HG03060 (cell line): Measurements from ENCODE around the gene EXOC6.

Experiments used
- ATAC-seq: cut with Tn5 transposase; IDR thresholded peaks from one replicate; pipeline ENCODE4 v1.9.1; 2021; ENCODE audit warnings: low read depth, moderate number of reproducible peaks; ENCODE audit not compliant: unreplicated experiment

Gene EXOC6

DNA sequence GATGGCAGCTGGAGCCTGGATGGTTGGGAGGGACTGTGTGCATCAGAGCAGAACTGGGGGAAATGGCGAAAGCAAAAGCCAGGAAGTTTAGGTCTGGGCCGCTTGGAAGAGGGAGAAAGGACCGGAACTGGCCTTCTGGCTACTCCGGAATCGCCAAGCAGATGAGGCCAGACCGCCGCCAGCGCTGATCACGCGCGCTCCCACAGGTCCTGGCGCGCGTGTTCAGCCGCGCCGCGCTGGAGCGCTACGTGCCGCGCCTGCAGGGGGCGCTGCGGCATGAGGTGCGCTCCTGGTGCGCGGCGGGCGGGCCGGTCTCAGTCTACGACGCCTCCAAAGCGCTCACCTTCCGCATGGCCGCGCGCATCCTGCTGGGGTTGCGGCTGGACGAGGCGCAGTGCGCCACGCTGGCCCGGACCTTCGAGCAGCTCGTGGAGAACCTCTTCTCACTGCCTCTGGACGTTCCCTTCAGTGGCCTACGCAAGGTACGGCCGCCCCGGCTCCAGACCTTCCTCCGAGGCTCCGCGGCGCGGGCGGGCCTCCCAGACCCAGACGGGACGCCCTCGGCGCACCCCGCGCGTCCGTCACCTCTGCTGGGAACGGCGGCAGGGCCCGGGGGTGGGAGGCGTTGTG is 214.3 kb downstream of the EXOC6 start:
- ATAC-seq = no peak

DNA sequence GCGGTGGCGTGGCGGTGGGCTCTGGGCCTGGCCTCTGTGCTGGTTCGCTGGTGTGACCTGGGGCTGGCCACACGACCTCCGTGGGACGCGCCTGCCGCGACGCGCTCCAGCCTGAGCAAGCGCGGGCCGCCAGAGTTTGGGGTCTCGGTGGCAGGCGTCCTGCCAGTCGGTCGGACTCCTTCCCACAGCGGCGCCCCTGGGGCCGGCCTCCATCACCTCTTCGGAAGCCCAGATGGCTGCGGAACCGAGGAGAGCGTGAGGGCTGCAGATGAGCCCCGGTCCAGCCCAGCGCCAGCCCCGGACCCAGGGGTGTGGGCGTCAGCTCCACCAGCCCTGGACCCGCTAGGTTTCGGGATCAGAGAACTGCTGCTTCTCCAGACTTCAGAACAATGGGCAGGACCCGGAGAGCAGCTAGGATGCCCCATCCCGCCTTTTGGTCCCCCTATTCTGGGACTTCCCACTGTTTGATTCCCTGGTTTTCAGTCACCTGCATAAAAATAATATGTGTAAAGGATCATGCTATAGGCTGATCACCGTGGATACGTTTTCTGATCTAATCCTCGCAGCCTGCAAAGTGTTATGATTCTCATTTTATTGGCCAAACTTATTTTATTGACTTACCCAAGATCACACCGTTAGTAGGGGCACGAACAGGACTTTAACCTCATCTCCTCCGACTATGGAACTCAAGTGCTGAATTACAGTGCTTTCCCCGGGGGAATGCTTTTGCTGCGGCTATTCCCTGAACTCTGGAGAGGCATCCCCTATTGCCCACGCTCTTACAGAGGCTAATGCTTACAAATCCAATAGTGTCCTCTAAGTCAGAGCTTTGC is 215.0 kb downstream of the EXOC6 start:
- no peak for ATAC-seq

DNA sequence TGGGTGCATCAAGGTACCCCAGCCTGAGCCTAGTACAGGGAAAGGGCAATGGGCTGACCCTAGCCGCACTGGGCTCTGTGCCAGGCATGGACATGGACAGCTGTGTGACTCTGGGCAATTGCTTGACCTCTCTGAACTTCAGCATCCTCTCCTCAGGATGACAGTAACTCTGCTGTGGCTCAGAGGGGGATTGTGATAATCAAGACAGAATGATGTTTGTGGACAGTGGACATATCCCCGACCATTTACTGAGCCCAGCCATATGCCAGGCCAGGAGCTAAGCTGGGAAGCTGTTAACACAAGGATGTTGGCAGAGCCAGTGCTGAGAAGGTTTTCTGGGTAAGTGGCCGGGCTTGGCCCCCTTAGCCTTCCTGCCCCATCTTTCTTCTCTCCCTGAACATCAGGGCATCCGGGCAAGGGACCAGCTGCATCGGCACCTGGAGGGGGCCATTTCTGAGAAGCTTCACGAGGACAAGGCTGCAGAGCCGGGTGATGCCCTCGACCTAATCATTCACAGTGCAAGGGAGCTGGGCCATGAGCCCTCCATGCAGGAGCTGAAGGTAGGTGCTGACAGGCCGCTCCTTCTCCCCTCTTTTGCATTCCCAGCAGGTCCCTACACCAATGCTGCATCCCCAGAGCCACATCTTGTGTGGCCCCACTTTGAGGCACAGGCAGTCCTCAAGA is 215.8 kb downstream of the EXOC6 start:
- no peak for ATAC-seq

DNA sequence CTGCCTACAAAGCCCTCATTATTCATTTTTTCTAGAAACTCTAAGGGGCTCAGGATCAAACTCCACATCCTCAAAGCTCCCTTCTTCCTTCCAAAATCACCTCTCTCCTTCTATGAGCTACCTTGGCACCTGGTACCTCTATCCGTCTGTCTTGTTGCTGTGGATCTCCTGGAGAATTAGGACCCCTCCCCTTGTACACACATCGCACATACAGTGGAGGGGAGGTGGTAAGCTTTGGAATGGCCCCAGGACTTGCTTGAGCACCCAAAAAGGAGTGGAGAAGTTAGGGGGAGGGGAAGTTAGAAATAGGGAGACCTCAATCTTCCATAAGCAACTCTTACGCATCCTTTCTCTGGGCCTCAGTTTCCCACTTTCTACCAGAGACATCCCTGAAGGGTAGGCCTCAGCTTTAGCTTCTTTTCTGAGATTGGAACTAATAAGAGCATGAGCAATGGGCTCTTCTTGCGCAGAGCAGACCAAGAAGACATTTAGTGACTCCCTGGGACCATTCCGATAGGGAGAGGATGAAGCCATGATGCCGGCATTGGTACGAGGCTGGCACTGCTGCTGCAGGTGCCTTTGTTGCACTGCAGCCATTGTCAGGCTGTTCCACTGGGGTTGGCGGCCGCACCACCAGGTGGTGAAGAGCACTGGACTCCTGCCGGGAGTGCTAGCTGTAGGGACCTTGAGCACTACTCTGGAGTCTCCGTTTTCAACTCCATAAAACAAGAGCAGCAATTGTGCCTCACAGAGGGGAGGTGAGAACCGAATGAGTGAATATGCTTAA is 216.7 kb downstream of the EXOC6 start:
- no peak for ATAC-seq

DNA sequence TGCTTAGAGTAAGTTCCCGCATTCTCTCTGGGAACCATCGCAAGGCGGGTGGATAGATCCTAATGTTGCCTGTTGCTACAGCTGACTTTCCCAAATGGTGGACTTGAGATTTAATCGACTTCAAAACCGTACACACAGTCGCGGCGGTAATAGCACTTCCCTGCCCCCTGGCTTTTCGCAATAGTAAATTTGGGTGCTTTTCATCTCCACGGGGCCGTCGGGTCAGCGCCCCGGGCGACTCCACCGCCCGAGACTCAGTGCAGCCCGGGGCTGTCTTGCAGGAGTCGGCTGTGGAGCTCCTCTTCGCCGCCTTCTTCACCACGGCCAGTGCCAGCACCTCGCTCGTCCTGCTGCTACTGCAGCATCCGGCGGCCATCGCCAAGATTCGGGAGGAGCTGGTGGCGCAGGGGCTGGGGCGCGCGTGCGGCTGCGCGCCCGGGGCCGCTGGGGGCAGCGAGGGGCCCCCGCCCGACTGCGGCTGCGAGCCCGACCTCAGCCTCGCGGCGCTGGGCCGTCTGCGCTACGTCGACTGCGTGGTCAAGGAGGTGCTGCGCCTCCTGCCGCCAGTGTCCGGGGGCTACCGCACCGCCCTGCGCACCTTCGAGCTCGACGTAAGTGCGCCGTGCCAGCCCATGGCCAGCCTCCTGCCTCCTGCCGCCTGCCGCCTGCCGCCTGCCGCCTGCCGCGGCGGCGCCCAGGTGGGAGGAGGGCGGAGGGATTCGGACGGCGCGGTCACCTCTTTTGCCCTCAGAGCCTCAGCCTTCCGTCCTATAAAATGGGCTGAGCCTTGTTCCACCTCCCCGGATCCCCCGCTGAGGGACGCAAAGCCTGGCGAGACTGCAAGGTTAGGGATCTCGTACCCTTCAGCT is 217.6 kb downstream of the EXOC6 start:
- ATAC-seq = no peak

DNA sequence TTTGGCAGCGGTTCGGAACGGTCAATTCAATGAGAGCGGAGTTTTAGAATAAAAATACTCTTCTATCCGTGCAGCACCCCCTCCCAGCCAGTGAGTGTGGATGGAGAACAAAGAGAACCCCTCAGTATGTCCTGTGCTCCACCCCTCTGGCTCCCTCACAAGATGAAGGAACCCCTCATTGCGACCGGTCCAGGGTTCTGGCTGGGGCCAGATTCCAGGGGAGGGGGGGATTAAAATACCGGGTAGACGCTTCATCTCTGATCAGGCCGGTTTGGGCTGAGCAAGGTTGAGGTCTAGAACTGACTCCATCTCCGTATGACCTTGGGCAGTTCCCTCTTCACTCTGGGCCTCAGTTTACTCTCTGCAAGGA is 218.2 kb downstream of the EXOC6 start:
- no peak for ATAC-seq

DNA sequence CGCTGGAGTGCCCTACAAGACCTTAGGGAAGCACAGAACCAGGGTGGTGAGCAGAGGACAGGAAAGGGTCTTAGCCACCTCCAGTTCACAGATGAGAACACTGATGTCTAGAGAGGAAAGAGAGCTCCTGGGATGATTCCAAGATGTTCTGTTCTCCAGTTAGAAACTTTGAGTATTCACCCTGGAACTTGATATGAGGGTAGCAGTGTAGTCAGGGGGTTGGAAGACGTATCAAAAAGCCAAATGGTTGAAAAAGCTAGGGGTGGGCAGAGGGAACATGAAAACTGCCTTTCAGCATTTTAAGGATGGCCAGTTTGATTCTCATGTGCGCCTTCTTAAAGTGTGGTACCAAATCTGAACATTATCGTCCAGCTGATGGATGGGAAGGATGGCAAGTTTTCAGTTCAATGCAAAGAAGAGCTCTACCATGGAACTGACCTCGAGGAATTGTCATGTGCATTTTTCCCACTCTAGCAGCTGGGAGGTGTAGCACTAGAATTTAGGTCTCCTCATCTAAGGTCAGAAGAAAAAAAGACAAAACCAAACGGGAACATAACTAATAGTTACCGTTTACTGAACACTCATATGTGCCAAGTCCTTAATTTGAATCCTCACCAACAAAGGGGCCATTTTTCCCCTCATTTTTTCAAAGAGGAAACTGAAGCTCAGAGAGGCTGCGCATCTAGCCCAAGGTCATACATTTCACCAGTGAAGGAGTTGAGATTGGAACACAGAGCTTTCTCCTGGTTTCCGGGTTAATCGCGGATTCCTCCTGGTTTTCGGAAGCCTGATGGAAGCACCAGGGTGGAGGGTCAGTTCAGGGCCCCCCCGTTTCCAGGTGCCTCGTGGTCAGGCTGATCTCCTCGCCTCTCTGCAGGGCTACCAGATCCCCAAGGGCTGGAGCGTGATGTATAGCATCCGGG is 219.4 kb downstream of the EXOC6 start:
- no peak for ATAC-seq

DNA sequence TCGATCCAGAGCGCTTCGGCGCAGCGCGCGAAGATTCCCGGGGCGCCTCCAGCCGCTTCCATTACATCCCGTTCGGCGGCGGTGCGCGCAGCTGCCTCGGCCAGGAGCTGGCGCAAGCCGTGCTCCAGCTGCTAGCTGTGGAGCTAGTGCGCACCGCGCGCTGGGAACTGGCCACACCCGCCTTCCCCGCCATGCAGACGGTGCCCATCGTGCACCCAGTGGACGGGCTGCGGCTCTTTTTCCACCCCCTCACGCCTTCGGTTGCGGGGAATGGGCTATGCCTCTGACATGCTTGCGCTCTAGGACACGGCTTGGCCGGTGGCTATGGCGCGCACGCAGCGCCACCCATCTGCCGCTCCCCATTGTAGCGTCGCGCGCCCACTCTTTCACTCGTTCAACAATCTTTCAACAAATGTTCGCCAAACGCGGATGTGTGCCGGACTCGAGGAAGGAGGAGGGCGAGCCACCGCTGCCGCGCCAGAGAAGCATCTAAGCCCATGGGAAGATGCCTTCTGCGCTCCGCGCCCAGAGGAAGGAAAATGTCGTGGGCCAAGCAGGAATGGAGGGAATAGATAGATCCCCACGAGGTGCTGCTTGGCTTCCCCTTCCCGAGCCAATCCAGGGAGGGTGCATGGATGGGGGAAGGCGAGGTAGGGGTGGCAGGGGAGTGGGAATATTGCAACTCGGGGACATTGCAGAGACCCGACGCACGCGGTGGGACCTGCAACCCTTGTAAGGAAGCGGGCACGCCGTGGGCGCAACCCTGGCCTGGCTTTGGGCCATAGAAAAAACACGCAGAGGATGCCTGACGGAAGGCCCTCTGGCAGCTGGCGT is 220.3 kb downstream of the EXOC6 start:
- ATAC-seq = no peak

DNA sequence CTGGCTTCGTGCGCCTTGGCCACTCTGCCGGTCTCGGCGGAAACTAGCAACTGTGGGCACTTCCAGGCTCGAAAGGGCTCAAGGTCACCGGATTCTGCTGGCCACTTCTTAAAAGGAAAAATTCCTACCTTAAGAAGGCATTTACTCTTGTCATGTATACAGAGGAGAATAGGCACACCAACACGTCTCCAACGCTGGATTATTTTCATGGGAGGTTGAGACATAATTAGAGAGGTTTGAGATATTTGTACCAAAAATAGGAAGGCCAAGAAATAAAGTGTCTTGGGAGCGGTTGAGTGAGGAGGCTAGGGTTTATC is 220.9 kb downstream of the EXOC6 start:
- ATAC-seq = no peak

DNA sequence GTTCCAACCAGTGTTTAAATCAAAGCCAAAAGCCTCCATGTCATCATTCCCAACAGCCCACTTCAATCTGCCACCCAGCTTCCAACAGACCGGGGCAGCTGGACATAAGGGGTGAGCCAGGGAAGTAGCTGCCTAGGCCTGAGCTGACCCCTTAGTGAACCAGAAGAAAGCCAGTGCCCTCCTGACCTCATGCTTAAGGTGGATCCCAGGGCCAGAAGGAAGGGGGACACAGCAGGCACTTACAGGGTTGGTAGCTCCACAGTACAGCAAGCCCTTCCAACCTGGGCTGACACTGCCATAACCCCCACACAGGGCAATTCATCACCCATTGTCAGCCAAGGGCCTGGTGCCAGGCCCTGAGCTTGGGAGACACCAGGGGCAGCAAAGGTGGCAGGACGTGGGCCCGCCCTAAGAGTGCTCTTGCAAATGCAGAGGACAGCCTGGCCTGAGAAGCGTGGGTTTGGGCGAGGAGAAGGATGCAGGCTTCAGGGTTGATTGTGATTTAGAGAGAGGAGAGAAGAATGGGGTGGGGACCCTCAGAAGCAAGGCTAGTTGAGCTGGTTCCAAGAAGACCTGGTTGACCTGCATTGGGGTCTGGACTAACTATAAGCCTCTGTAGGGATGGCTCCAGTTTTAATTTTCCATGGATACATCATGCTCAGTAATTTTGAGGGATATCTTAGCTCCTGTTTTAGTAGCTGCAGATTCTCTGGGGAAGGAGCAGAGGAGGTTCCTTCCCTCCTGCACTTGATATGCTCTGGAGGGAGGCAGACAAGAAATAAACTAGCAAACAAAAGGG is 222.3 kb downstream of the EXOC6 start:
- no peak for ATAC-seq

DNA sequence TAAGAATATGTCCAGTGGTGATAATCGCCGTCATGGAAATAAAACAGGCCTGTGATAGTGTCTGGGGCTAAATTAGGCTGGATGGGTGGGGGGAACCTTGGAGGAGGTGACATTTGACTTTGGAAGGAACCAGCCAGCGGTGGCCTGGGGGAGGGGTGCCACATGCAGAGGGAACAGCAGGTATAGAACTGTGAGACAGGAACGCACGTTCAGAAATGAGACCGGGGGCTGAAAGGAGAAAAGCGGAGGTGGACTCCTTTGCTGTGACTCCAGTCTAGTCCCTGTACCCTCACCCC is 222.8 kb downstream of the EXOC6 start:
- ATAC-seq = no peak

DNA sequence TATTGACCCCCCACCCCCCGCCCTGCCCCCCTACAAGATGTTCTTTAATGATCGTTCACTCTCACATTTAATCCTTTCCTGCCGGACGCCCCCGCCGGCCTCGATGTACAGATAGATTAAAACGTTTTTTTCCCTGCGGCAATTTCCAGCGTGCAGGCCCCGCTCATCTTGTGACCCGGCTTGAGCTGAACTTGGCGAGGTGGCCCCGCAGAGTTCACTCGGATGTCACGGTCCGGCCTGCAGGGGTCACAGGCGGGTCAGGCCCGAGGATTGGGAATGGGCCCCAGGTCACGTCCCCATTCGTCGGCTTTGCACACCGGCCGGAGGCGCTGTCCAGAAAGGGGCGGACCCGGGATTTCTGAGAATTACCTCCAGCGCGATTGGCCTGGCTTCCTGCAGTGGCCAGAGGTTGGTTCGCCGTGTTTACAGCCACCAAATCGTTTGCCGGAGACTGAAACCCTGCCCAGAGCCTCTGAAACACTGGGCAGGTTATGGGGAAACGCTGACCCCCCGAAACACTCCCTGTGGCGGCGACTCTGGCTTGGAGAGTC is 223.4 kb downstream of the EXOC6 start:
- ATAC-seq = no peak

DNA sequence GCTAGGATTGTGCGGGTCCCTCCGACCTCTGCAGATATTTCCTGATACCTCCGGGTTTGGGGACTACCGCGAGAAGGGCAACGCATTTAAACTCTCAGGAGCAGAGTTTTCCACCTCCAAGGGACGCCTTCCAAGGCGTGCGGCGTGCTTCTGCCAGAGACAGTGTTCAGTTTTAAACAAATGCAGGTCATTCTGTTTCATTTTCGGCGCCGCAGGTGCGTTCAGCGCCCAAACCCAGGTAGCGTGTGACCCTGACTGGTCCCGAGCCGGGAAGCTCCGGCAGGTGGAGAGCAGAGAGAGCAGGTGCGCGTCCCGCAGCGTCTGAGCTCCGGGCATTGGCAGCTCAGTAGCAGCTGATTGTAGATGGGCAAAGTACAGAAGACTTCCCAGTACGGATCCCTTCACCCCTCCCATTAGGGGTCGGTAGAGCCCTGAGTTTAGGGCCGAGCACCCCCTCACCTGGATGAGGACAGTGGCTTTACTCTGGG is 223.9 kb downstream of the EXOC6 start:
- ATAC-seq = no peak

DNA sequence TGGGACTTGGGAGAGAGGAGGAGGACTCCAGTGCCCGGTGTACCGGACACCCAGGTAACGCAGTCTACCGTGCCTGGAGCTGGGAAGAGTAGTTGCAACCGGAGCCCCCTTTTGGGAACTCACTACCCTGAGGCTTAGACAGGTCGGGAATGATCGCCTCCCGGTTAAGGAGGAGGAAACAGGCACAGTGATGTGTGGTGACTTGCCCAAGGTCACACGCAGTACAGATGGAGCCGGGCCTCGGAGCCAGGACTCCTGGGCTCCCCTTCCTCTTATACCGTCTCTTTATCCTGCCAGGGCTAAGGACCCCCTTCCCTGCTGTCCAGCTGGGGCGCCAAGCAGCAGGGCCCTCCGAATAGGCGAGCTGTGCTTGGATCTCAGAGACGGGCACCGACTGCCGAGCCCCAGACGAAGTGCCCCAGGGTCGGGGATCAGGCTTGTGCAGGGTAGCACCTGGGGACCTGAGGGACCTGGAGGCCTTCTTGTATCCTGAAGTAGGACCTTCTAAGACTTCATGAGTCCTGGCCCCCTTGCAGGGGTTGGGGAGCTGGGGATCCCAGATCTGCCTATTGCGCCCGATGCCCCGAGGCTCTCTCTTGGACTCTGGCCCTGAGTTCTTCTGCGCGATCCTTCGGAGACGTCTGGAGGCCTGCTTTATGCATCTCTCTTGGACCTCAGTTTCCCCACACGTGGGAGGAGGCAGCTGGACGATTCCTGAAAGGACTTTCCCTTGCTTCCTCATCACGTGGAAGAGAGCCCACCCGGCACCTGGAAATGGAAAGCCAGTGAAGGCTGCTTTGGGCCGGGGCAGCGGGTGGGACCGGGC is 224.6 kb downstream of the EXOC6 start:
- no peak for ATAC-seq

DNA sequence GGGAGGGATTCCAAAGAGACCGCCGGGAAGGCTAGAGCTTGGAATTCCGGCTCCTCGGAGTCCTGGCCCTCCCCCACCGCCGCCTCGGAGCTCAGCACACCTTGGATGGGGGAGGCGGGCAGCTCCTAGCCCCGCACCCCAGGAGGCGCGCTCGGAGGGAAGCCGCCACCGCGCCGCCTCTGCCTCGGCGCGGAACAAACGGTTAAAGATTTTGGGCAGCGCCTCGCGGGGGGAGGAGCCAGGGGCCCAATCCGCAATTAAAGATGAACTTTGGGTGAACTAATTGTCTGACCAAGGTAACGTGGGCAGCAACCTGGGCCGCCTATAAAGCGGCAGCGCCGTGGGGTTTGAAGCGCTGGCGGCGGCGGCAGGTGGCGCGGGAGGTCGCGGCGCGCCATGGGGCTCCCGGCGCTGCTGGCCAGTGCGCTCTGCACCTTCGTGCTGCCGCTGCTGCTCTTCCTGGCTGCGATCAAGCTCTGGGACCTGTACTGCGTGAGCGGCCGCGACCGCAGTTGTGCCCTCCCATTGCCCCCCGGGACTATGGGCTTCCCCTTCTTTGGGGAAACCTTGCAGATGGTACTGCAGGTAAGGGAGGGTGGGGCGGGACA is 225.3 kb downstream of the EXOC6 start, which contains the start of gene CYP26A1:
Gene CYP26A1 (plus strand): TSS at position 355 of the 608 bp plus-strand sequence. CDS start 42 bp downstream, at position 397.
- ATAC-seq = no peak

DNA sequence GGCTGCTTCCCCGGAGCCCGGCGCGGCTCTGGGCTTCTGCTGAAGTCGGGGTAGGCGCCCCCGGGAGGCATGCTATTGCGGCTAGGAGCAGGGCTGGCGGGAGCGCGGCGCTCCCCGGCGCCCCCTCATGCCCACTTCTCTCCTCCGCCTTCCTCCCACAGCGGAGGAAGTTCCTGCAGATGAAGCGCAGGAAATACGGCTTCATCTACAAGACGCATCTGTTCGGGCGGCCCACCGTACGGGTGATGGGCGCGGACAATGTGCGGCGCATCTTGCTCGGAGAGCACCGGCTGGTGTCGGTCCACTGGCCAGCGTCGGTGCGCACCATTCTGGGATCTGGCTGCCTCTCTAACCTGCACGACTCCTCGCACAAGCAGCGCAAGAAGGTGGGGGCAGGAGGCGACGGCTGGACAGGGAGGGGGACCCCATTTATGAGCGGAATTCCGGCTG is 225.9 kb downstream of the EXOC6 start:
- ATAC-seq = no peak
